ENCODE data around the gene TELO2.

GRCh38 chr16:1492923-1493745 lies at the start of gene TELO2:
- TF ChIP-seq SP1 (IDR thresholded peaks at IDR 0.05) (no peak), ELF4 (IDR thresholded peaks at IDR 0.05) (no peak), HDGF (IDR thresholded peaks at IDR 0.05; ENCODE audit: borderline replicate concordance) (no peak), TARDBP (IDR thresholded peaks at IDR 0.05) (no peak), SUZ12 (IDR thresholded peaks at IDR 0.05) (no peak), ZNF384 (IDR thresholded peaks at IDR 0.05) (no peak), ARNT (IDR thresholded peaks at IDR 0.05) (no peak), CTBP1 (IDR thresholded peaks at IDR 0.05; ENCODE audit: borderline replicate concordance) (no peak), FOXM1 (IDR thresholded peaks at IDR 0.05; ENCODE audit: borderline replicate concordance) (no peak), BHLHE40 (IDR thresholded peaks at IDR 0.05; ENCODE audit: borderline replicate concordance) (no peak), FOXA1 (IDR thresholded peaks at IDR 0.05) (no peak), FOXK2 (IDR thresholded peaks at IDR 0.05) (no peak), PKNOX1 (IDR thresholded peaks at IDR 0.05) (no peak)
